PC-3 (cell line): ENCODE measurements around the gene RSKR.

Source experiments
- EZH2 ChIP-seq: fragments of 300-600 bp; sonication (generic); IDR thresholded peaks from one replicate; pipeline ENCODE4 v1.6.1; 2017; ENCODE audit warnings: antibody characterized with exemption, mild to moderate bottlenecking, low read length; ENCODE audit not compliant: unreplicated experiment
- EZH2phosphoT487 ChIP-seq: fragments of 300-600 bp; sonication (generic); IDR thresholded peaks from 2 replicates; pipeline ENCODE4 v1.6.1; 2018; ENCODE audit warnings: mild to moderate bottlenecking, antibody characterized with exemption, low read length, borderline replicate concordance
- TF ChIP-seq, protein P1 (sequence below): fragments of 300-600 bp; sonication (generic); conservative IDR thresholded peaks from 2 replicates; pipeline ENCODE4 v1.5.1; 2017; ENCODE audit warnings: antibody characterized with exemption, low read depth, mild to moderate bottlenecking, low read length

DNA sequence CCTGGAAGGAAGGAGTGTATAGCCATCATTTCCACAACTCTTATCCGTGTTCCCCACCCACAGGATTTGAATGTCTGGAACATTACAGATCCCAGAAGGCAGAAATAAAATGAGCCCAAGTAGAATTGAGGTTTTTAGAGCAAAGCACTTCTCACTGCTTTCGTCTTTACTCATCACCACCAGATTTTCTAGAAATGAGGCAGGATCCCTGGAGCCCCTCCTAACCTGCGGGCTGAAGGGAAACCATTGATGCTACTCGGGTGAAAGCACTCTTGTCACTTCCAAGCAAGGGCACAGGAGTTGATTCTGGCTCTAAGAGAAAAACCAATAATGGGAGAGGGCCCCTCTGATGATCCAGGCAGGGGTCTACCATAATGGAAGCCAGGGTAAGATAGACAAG is 34.5 kb downstream of the RSKR start:
- TF ChIP-seq EZH2 = no peak
- TF ChIP-seq EZH2phosphoT487 = no peak
- TF ChIP-seq, protein P1, sequence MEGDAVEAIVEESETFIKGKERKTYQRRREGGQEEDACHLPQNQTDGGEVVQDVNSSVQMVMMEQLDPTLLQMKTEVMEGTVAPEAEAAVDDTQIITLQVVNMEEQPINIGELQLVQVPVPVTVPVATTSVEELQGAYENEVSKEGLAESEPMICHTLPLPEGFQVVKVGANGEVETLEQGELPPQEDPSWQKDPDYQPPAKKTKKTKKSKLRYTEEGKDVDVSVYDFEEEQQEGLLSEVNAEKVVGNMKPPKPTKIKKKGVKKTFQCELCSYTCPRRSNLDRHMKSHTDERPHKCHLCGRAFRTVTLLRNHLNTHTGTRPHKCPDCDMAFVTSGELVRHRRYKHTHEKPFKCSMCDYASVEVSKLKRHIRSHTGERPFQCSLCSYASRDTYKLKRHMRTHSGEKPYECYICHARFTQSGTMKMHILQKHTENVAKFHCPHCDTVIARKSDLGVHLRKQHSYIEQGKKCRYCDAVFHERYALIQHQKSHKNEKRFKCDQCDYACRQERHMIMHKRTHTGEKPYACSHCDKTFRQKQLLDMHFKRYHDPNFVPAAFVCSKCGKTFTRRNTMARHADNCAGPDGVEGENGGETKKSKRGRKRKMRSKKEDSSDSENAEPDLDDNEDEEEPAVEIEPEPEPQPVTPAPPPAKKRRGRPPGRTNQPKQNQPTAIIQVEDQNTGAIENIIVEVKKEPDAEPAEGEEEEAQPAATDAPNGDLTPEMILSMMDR = no peak
